ENCODE data around the gene RBM3.

The RBM3 gene

GRCh38 chrX:48578661-48579128 is 4.4 kb downstream of the RBM3 start:
- no peak for DNase-seq (ENCODE audit: low spot score)

- no peak for DNase-seq (ENCODE audit: low spot score)
Measured at GRCh38 chrX:48579259-48579658, 5.0 kb downstream of the RBM3 start.

- DNase-seq (ENCODE audit: low spot score) = no peak
Measured at GRCh38 chrX:48580662-48581061, 6.4 kb downstream of the RBM3 start.

- DNase-seq (ENCODE audit: low spot score) = no peak
Measured at GRCh38 chrX:48584698-48585097, 10.4 kb downstream of the RBM3 start.

- DNase-seq (ENCODE audit: low spot score) = no peak
Measured at GRCh38 chrX:48589482-48590162, 15.3 kb downstream of the RBM3 start.

- DNase-seq (ENCODE audit: low spot score) = no peak
Measured at GRCh38 chrX:48590203-48591103, 16.2 kb downstream of the RBM3 start.

GRCh38 chrX:48591255-48591791 is 17.0 kb downstream of the RBM3 start:
- no peak for DNase-seq (ENCODE audit: low spot score)

GRCh38 chrX:48592971-48593370 is 18.7 kb downstream of the RBM3 start:
- no peak for DNase-seq (ENCODE audit: low spot score)

- DNase-seq (ENCODE audit: low spot score) = no peak
Measured at GRCh38 chrX:48595929-48596328, 21.6 kb downstream of the RBM3 start.

- peak; percentile 93 for DNase-seq (ENCODE audit: low spot score)
Measured at GRCh38 chrX:48597353-48598264, 23.3 kb downstream of the RBM3 start, which contains the start of gene WDR13. WDR13 (plus strand) TSS chrX:48597492; CDS start chrX:48597997, 505 bp downstream.

GRCh38 chrX:48598614-48599013 is 24.3 kb downstream of the RBM3 start:
- no peak for DNase-seq (ENCODE audit: low spot score)

GRCh38 chrX:48599341-48599740 is 25.1 kb downstream of the RBM3 start:
- no peak for DNase-seq (ENCODE audit: low spot score)

- DNase-seq (ENCODE audit: low spot score) = no peak
Measured at GRCh38 chrX:48600226-48600625, 25.9 kb downstream of the RBM3 start.

- no peak for DNase-seq (ENCODE audit: low spot score)
Measured at GRCh38 chrX:48601741-48602394, 27.6 kb downstream of the RBM3 start.

- no peak for DNase-seq (ENCODE audit: low spot score)
Measured at GRCh38 chrX:48604701-48605100, 30.4 kb downstream of the RBM3 start.

GRCh38 chrX:48606091-48606490 is 31.8 kb downstream of the RBM3 start:
- no peak for DNase-seq (ENCODE audit: low spot score)

- DNase-seq (ENCODE audit: low spot score) = no peak
Measured at GRCh38 chrX:48611703-48612102, 37.4 kb downstream of the RBM3 start.

GRCh38 chrX:48613502-48614160 is 39.3 kb downstream of the RBM3 start:
- DNase-seq (ENCODE audit: low spot score) = no peak

GRCh38 chrX:48616576-48616975 is 42.3 kb downstream of the RBM3 start:
- no peak for DNase-seq (ENCODE audit: low spot score)

GRCh38 chrX:48617542-48618340 is 43.5 kb downstream of the RBM3 start:
- no peak for DNase-seq (ENCODE audit: low spot score)

Data from left forelimb (tissue), 1 donor.